ENCODE measurements around the gene ELL.
"Not testable (repeated sequence)": the region's sequence is repeated elsewhere in the genome, so short reads cannot be mapped to it uniquely, and the experiment has no call there.

ELL gene

DNA sequence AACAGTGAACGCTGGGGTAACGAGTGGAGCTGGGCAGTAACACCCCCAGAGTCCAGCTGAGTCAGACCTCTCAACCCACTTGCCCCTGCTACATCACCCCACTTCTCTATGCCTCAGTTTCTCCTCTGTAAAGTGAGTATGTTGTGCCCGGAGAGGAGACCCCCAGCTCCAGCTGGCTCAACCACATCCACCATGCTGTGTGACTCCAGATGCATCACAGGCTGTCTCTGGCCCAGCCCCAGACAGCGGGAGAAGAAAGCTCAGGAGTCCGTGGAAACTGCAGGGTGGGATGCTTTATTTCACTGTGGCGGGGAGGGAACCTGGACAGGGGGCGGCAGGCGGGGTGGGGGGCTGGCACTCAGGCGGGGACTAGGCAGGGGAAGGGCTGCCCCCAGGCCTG, 9.6 kb upstream of the ELL start:
- no peak for ATAC-seq

DNA sequence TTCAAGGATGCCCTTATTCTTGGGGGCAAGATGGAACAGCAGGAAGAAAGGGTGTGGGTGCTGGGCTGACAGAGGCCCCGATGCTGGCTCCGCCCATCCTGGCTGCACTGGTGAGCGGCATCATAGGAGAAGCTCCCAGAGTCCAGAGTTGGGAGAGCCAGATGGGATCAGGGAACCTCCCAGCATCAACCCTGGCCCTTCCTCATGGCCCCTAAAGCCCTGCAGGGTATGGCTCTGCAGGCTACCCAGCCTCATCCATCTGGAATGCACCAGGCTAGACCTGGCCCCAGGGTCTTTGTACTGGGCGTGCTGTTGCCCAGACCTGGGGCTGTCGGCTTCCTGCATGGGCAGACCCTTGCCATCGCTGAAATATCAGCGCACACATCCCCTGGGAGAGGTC, 7.9 kb upstream of the ELL start:
- no peak for ATAC-seq

DNA sequence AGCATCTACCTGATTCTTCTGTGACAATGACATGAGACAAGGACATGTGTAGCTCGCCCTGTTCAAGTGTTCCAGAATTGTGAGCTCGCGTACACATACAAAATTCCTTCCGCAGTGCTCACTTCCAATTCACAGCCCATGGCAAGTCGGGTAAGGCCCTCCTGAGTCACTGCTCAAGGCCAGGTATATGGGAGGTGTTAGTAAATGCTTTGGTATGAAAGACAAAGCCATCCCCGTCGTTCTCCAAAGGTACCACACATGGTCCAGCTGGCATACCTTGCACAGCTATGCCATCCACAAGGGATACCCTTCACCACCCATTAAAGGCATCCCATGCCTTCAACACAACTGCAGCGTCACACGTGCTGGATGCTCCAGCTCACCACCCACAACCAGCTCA, 4.4 kb upstream of the ELL start:
- no peak for ATAC-seq

DNA sequence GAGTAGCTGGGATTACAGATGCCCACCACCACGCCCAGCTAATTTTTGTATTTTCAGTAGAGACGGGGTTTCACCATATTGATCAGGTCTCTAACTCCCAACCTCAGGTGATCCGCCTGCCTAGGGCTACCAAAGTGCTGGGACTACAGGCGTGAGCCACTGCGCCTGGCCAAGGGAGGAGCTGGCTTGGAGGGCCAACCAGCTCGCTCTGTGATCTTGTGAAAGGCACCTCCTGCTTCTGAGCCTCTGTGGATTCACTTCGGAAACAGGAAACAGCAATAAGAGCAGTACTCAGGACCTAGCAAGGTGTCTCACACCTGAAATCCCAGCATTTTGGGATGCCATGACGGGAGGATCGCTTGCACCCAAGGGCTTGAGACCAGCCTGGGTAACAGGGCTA, 2.0 kb upstream of the ELL start:
- no peak for ATAC-seq

DNA sequence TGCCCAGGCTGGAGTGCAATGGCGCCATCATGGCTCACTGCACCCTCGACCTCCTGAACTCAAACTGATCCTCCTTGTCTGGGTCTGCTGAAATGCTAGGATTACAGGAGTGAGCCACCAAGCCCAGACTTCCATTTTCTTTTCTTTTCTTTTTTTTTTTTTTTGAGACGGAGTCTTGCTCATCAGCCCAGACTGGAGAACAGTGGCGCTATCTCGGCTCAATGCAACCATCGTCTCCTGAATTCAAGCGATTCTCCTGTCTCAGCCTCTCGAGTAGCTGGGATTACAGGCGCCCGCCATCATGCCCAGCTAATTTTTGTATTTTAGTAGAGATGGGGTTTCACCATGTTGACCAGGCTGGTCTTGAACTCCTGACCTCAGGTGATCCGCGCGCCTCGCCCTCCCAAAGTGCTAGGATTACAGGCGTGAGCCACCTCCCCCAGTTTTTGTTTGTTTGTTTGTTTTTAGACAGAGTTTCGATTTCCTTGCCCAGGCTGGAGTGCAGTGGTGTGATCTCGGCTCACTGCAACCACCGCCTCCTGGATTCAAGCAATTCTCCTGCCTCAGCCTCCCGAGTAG, 1.1 kb upstream of the ELL start:
- ATAC-seq = not testable (repeated sequence)

DNA sequence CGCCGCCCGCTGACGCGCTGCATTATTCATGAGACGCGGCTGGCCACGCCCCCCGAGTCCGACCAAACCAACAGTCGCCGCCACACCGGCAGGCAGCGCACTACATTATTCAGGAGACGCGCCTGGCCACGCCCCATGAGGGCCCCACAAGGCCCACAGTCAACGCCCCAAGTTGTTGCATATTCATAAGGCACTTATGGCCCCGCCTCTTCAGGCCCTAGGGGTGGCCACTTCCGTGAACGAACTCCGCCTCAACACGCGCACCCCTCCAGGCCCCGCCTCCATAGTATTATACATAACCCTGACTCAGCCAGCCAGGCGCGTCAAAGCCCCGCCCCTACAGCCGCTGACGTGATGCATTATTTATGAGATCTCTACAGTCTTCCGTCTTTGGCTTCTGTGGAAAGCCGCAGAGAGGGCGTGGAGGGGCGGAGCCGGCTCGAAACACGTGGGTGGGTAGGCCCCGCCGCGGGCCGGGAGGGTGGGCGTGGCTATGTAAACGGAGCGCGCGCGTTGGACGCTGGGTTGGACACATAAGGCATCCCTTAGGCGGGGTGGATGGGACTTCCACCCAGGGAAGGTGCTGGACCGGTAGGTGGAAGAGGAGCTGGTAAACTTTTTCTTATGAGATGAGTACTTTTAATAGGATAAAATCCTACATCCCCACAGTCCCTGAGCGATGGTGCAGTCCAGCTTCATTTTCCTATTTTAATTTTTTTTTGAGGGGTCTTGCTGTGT, 423 bp upstream of the ELL start:
- ATAC-seq = peak; percentile 87 to 92

DNA sequence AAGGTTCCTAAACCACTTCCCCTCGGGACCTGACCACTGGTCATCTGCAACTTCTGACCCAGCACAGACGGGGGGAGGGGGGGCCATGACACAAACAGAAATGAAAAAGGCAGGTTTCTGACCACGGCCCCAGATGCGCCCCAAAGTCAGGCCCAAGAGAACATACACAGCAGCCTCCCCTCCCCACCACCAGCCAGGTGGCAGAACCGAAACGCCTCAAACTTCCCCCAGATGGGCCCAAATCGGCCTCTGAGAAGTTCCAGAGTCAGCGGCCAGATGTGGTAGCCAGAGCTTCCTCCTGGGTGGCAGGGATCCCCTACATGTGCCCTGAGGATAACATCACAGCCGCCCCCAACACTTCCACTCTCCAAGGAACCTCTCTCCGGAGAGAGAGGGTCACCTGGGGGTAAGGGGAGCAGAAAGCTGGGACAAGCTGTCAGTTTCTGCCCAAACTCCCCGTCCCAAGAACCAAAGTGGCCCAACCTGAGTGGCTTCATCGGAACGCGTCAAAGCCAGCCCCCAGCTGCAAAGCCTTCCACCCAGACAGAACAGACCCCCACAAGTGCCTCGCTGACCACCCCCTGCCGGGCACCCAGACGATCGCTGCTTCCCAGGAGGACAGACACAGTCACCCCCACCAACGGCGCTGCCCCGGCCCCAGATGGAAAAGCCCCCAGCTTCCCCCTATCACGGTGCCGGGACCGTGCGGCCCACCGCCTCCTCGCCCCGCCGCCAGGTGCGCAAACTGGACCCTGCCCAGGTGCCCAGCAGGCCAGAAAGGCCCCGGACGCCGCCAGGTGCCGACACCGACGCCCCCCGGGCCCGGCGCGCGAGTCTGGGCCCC, 800 bp downstream of the ELL start:
- no peak for ATAC-seq

DNA sequence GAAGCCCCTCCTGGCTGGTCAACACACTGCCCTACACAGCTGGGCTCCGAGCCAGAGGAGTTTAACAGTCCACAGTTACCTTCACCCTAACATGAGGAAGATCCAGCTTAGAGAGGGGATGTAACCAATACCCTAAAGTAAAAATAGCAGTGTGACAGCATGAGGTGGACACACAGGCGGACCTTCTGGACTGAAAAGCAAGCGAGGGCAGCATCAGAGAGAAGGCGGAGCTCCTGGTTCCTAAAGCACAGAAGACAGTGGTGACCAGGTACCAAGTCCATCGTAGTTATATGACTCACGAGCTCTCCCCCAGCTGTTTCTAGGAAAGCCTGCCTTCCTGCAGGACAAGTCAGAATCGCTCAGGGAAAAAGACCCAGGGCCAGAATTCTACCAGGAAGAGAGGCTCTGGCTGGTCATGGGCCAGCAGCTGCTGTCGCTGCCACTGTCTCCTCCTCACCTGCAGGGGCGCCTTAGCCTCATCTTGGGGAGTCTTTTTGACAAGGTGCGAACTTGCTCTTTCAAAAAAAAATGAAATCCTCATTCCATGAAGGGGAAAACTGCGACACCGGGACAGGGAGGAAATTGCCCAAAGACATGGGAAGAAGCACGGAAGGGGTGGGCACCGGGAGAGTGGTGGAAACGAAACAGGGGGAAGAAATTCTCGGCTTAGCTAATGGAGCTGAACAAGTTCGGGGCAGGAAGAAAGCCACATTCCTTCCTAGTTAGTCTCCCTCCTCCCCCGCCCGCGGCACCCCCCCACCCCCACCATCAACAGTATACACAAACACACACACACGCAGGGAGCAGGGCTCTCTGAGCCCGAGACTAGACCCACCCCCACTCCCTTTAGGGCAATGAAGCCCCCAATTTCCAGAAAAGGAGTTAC, 1.7 kb downstream of the ELL start:
- ATAC-seq = no peak

DNA sequence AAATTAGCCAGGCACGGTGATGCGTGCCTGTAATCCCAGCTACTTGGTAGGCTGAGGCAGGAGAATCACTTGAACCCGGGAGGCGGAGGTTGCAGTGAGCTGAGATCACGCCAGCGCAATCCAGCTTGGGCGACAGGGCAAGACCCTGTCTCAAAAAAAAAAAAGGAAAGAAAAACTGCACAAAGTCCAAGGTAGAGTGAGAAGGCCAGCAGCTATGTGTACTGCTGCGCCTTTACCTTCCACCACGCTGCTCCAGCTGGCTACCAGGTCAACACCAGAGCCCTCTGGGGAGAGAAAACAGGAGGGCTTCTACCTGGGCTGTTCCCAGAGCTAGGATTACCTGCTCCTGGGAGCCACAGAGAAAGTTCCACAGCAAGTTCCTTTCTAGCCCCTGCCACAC, 3.2 kb downstream of the ELL start:
- ATAC-seq = no peak

DNA sequence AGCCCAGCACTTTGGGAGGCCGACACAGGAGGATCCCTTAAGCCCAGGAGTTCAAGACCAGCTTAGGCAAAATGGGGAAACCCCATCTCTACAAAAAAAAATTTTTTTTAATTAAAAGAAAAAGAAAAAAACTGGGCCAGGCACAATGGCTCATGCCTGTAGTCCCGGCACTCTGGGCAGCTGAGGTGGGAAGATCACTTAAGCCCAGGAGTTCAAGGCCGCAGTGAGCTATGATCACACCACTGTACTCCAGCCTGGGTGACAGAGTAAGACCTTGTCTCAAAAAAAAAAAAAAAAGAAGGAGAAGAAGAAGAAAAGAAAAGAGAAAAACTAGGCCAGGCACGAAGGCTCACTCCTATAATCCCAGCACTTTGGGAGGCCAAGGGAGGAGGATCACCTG, 4.3 kb downstream of the ELL start:
- no peak for ATAC-seq

DNA sequence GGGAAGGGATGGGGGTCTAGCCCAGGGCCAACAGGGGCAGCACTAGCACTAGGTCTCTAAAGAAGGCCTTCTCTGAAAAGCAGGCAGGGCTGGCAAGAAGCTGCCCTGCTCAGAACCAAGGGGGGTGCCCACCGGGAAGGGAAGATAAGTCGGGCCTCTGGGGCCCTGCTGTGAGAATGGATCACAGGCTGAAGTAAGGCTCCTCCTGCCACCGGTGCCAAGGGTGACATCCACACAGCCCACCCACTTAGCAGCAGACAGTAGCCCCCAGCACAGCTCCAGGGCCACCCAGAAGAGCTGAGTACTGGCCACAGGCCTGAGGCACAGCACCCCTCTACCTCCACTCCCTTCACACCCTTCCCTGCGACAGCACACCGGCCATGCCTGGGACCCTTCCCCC, 5.9 kb downstream of the ELL start:
- ATAC-seq = no peak

DNA sequence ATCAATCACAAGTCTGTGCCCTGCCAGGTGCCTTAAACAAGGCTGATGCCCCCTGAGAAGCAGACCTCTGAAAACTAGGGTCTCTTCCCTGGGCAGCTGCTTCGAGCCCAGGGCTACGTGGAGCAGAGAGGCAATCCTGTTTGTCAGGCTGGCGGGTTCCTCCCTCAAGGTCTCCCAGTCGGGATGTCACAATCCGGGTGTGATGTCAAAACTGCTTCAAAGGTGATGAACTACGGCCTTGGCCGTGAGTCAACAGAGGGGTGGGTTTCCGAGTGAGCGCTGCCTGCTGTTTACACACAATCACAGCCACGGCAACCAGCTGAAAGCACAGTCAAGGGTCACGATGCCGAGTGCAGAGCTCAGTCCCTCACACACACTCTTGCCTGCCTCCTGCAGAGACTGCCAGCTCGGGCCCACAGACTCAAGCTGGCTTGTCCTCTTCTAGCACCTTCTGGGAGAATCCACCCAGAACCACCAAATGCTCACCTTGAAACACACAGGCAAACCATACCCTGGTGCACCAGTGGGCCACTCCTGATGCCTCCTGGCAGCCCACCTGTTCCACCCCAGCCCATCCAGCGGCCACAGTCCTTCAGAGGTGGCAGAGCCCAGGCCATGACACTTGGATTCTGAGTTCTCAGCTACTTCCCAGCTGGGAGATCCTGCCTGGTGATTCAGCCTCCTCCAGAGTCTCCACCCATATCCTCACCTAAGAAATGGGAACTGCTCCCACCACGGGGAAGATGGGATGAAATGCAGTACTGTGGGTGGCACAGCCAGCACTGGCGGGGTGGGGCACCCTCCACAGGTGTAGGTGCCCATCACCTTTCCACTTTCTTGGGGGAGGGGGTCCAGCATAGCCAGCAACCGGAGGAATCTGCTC, 6.8 kb downstream of the ELL start:
- ATAC-seq = no peak

DNA sequence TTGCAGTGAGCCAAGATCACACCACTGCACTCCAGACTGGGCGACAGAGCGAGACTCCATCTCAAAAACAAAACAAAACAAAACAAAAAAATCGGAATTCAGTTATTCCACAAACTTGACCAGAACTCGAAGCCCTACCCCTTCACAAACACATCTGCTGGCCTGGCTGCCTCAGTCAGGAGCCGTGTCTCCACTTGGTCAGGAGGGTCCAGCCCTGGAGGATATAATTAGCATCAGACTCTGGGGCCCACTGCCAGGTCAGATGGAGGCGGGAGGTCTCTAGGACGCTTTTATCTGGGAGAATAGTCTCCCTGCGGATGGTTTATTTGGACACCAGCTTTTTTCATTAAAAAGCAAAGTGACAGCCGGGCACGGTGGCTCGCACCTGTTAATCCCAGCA, 8.0 kb downstream of the ELL start:
- ATAC-seq = no peak

DNA sequence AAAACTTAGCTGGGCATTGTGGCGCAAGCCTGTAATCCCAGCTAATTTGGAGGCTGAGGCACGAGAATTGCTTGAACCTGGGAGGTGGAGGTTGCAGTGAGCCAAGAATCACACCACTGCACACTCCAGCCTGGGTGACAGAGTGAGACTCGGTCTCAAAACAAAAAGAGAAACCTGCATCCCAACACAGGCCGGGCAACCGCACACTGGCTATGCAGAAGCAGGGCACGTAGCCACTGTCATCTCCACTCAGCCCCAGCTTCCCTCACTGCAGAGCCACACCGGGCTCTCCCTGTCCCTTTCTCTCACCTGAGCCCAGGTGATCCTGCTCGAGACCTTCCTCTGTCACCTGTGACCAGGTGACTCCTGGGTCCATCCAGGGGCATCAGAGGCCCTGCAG, 11.7 kb downstream of the ELL start:
- no peak for ATAC-seq

DNA sequence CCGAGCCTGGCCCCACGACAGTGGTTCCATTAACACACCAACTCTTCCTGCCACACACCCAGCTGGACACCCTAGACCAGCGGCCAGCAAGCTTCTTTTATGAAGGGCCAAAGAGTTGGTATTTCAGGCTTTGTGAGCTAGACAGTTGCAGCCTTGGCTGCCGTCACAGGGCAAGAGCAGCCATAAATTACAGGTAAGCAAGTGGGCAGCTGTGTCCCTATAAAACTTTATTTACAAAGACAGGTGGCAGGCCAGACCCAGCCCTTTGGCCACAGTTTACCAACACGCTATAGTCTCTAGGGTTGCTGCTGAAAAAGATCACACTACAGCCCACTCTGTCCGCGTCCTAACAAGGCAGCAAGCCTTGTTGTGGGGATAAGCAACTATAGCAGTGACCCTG, 13.3 kb downstream of the ELL start:
- no peak for ATAC-seq

DNA sequence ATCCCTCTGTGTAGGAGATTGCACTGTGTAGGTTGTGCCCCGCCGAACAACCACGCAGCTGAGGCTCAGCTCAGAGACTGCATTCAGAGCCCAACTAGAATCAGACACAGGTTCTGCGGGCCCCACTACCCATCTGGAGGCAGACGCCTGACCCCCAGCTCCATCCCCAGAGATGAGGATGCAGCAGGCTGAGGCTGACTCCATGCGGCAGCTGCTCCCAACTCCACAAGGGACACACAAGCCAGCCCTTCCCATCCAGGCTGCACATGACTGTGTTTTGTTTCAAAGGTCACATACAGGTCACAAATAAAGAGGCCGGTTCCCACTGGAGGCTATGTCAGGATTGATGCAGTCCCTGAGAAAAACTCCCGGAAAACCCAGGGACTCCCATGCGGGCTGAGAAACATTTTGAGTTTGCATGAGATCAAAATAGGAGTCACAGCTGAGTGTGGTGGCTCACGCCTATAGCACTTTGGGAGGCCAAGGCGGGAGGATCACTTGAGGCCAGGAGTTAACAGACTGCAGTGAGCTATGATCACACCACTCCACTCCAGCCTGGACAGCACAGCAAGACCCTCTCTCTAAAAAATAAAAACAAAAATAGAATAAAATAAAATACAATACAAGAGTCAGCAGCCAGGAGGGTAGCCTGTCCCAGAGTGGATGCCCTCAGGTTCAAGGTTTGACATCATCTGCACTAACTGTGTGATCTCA, 14.0 kb downstream of the ELL start:
- ATAC-seq = no peak

DNA sequence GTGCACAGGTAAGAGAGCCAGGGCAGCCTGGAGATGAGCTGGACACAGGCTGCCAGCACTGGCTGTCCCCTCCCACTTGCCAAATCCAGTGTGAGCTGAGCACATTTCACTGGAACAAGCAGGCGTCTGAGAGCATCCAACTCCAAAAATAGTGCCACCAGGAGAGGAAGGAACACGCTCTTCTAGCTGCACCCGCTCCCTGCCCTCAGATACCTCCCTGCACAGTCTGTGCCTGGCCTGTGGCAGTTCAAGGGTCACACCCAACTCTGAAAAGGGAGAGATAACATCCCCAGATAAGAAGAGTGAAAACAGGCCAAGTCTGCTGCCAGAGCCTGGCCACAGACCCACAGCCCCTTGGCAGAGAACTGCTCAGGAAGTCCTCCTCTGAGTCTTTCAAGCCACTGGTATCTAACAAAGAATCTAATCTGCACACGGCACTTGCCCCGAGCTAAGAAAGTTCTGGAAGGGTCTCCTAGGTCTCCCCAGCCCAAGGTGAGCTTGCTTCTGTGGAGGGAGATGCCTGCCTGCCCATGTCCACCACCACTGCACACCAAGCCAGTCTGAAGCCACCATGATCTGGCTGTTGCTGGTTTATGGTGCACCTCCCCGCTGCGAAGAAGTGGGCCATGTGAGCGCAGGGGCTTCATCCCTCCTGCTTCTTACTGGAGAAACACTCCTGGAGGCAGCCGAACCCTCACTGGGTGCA, 14.7 kb downstream of the ELL start:
- ATAC-seq = peak in 1 of 2 donors; percentile 44

DNA sequence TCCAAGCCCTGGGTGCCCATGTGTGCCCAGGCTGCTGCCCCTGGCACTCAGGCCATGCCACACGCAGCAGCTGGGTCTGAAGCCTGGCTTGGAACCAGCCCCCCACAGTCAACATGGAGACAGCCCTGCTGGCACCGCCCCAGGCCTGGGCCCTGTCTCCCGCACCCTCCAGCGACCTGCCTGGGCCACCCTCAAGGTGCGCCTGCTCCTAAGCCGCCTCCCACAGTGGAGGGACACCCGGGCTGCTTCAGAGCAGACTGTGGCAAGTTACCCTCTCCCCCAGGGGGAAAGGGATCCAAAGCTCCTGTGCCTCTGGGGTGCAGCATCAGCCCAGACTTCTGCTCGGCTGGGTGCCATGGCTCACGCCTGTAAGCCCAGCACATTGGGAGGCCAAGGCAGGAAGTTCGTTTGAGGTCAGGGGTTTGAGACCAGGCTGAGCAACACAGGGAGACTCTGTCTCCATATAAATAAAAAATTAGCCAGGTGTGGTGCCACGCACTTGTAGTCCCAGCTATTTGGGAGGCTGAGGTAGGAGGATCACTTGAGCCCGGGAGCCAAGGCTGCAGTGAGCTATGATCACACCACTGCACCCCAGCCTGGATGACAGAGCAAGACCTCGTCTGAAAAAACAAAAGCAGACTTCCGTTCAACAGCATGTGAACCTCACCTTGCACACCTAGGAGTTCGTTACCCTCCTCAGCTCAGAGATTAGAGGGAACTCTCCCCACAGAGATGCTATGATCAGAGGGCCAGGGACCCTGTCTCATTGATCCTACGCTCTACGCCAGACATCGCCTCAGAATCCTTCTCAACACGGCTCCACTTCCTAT, 15.6 kb downstream of the ELL start:
- no peak for ATAC-seq

DNA sequence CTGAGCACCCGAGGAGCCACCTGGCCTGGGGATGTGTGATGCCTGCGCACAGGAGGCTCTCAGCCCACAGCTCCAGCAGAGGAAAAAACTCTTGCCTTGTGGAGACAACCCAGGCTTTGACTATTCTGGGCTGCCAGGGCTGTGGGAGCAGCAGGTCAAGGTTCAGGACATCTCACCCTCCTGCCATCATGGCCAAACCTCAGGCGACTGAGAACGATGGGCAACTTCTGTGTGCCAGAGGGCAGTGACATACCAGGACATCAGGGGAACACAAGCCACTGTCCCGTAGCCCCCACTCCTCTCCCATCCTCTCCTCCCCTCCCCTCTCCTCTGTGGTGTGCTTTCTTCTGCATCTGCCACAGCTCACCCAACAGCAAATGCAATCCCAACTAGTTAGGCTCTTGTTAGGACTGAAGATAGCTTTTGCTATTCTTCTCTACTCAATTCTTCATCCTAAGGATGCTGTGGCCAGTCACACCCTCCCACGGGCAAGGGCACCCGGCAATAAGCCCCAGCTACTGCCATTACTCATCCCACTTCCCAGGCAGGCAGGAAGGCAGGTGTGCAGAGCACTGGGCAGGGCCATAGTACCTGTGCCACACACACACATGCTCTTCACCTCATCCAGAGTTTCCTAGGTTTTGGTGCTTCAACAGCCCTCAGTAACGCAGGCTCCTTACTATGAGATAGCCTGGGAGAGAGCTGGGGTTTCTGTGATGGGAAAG, 16.8 kb downstream of the ELL start:
- ATAC-seq = peak in 1 of 2 donors; percentile 14

Data from activated CD4-positive, CD25-positive, alpha-beta regulatory T cell treated with anti-CD3 and anti-CD28 coated beads, Interleukin-2, amount 50 U/mL, for 24 hours (primary cell).